HCT116 (cell line): ENCODE data around the gene CTNND2.

ENCODE experiments used
- ATF3 ChIP-seq: IDR thresholded peaks from 2 replicates; pipeline ENCODE4 v1.6.1; 2012
- CTCF ChIP-seq, 3 experiments: fragments of 200-600 bp in 1 of 3; sonication (generic) in 1 of 3; IDR thresholded peaks in 2 of 3; conservative IDR thresholded peaks in 1 of 3; 2 replicates each; pipeline ENCODE4 v1.5.1; 2012 to 2017; ENCODE audit warnings: low read depth in 2 of 3, low read length in 2 of 3, antibody characterized with exemption in 1 of 3, borderline replicate concordance in 1 of 3, control low read depth in 1 of 3, mild to moderate bottlenecking in 1 of 3, mixed read lengths in 1 of 3, mixed run types in 1 of 3, moderate library complexity in 1 of 3; ENCODE audit not compliant: insufficient read depth in 1 of 3
- EZH2 ChIP-seq: fragments of 200-600 bp; sonication (generic); IDR thresholded peaks from 2 replicates; pipeline ENCODE4 v1.6.1; 2017; ENCODE audit warnings: antibody characterized with exemption, mixed run types
- JUND ChIP-seq: IDR thresholded peaks from 2 replicates; pipeline ENCODE4 v1.6.1; 2012
- POLR2A ChIP-seq: IDR thresholded peaks from 2 replicates; pipeline ENCODE4 v1.7.0; 2011; ENCODE audit warnings: borderline replicate concordance; ENCODE audit not compliant: insufficient read depth, insufficient read length; ENCODE audit errors: extremely low read depth
- POLR2AphosphoS5 ChIP-seq: IDR thresholded peaks from 2 replicates; pipeline ENCODE4 v1.6.1; 2011; ENCODE audit warnings: mild to moderate bottlenecking, low read depth, low read length, moderate library complexity
- ZFX ChIP-seq: fragments of 450-650 bp; IDR thresholded peaks from 2 replicates; pipeline ENCODE4 v1.6.1; 2017

GRCh38 chr5:11803436-11803835 lies 100.8 kb downstream of the CTNND2 start:
- no peak for TF ChIP-seq CTCF (IDR thresholded peaks at IDR 0.05 in 2 of 3, conservative IDR thresholded peaks at IDR 0.05 in 1 of 3; ENCODE audit: borderline replicate concordance in 1 of 3, insufficient read depth in 1 of 3, low read depth in 2 of 3, low read length in 2 of 3)
- TF ChIP-seq POLR2AphosphoS5: no peak
- no peak for TF ChIP-seq EZH2
- TF ChIP-seq POLR2A: no peak
- TF ChIP-seq JUND: no peak
- no peak for TF ChIP-seq ZFX
- no peak for TF ChIP-seq ATF3
